ENCODE measurements around the gene PRKD1.

DNA sequence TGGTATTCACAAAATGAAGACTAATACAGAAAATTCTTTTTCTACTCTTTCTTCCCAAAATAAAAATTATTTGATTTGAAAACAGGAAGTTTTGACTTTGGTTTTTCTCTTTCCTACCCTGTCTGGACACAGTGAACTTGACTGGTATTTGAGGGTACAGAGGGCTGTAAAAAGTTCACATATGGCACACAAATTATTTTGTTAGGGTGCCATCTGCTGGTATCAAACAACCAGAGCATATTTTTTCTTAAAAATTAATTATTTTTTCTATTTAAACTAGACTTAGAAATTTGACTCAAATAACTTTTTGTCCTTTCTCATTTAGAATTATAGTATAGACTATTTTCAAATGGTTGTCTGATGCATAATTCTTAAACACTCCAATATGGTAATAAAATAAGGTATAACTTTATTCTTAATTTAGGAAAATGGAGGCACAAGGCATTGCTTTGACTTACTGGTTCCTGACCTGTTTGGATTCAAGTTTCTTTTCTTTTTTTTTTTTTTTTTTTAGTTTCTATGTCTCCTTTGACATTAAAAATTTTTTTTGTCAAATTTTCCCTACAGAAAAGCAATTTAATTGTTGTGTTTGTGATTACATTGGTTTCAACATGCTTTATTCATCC lies 390.6 kb downstream of the PRKD1 start:
- TF ChIP-seq, protein P1, sequence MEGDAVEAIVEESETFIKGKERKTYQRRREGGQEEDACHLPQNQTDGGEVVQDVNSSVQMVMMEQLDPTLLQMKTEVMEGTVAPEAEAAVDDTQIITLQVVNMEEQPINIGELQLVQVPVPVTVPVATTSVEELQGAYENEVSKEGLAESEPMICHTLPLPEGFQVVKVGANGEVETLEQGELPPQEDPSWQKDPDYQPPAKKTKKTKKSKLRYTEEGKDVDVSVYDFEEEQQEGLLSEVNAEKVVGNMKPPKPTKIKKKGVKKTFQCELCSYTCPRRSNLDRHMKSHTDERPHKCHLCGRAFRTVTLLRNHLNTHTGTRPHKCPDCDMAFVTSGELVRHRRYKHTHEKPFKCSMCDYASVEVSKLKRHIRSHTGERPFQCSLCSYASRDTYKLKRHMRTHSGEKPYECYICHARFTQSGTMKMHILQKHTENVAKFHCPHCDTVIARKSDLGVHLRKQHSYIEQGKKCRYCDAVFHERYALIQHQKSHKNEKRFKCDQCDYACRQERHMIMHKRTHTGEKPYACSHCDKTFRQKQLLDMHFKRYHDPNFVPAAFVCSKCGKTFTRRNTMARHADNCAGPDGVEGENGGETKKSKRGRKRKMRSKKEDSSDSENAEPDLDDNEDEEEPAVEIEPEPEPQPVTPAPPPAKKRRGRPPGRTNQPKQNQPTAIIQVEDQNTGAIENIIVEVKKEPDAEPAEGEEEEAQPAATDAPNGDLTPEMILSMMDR (IDR thresholded peaks at IDR 0.05 in 2 of 3, conservative IDR thresholded peaks at IDR 0.05 in 1 of 3; ENCODE audit: borderline replicate concordance in 1 of 3, insufficient read depth in 1 of 3, low read depth in 2 of 3, low read length in 2 of 3): peak in 1 of 3 experiments; percentile 21; a peak in 2 of 6 replicates
- TF ChIP-seq, protein P2, sequence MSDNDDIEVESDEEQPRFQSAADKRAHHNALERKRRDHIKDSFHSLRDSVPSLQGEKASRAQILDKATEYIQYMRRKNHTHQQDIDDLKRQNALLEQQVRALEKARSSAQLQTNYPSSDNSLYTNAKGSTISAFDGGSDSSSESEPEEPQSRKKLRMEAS (IDR thresholded peaks at IDR 0.05): no peak
- TF ChIP-seq, protein P3, sequence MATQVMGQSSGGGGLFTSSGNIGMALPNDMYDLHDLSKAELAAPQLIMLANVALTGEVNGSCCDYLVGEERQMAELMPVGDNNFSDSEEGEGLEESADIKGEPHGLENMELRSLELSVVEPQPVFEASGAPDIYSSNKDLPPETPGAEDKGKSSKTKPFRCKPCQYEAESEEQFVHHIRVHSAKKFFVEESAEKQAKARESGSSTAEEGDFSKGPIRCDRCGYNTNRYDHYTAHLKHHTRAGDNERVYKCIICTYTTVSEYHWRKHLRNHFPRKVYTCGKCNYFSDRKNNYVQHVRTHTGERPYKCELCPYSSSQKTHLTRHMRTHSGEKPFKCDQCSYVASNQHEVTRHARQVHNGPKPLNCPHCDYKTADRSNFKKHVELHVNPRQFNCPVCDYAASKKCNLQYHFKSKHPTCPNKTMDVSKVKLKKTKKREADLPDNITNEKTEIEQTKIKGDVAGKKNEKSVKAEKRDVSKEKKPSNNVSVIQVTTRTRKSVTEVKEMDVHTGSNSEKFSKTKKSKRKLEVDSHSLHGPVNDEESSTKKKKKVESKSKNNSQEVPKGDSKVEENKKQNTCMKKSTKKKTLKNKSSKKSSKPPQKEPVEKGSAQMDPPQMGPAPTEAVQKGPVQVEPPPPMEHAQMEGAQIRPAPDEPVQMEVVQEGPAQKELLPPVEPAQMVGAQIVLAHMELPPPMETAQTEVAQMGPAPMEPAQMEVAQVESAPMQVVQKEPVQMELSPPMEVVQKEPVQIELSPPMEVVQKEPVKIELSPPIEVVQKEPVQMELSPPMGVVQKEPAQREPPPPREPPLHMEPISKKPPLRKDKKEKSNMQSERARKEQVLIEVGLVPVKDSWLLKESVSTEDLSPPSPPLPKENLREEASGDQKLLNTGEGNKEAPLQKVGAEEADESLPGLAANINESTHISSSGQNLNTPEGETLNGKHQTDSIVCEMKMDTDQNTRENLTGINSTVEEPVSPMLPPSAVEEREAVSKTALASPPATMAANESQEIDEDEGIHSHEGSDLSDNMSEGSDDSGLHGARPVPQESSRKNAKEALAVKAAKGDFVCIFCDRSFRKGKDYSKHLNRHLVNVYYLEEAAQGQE (IDR thresholded peaks at IDR 0.05; ENCODE audit: low read depth): no peak

All from HCT116 (cell line).